GM19193 (cell line): ENCODE measurements around the gene CHAF1A.
A peak's percentile ranks its signal among the peaks of the same experiment; 100 is the strongest.

ENCODE experiments used
- POLR2A ChIP-seq: IDR thresholded peaks from 4 replicates; pipeline ENCODE4 v1.6.1; 2011; ENCODE audit not compliant: insufficient read depth, insufficient read length; ENCODE audit errors: extremely low read depth

The CHAF1A gene

GRCh38 chr19:4400135-4400936 is 2.1 kb upstream of the CHAF1A start, which contains the start of gene SH3GL1:
Gene SH3GL1, minus strand, starts transcription at chr19:4400547. Its CDS starts 179 bp downstream, at chr19:4400368.
- peak; percentile 78 for TF ChIP-seq POLR2A

GRCh38 chr19:4401769-4402170 is 670 bp upstream of the CHAF1A start:
- no peak for TF ChIP-seq POLR2A

- TF ChIP-seq POLR2A = no peak
Measured at GRCh38 chr19:4403005-4403761, 743 bp downstream of the CHAF1A start.

- TF ChIP-seq POLR2A = no peak
Measured at GRCh38 chr19:4405977-4406376, 3.5 kb downstream of the CHAF1A start.

- no peak for TF ChIP-seq POLR2A
Measured at GRCh38 chr19:4406626-4407025, 4.2 kb downstream of the CHAF1A start.

GRCh38 chr19:4409123-4409933 is 6.9 kb downstream of the CHAF1A start:
- no peak for TF ChIP-seq POLR2A

- no peak for TF ChIP-seq POLR2A
Measured at GRCh38 chr19:4413588-4413987, 11.1 kb downstream of the CHAF1A start.

- TF ChIP-seq POLR2A = no peak
Measured at GRCh38 chr19:4414144-4414799, 11.8 kb downstream of the CHAF1A start.

- TF ChIP-seq POLR2A = no peak
Measured at GRCh38 chr19:4414800-4415321, 12.4 kb downstream of the CHAF1A start.

GRCh38 chr19:4415352-4415751 is 12.9 kb downstream of the CHAF1A start:
- TF ChIP-seq POLR2A = no peak

- no peak for TF ChIP-seq POLR2A
Measured at GRCh38 chr19:4416268-4416667, 13.8 kb downstream of the CHAF1A start.

GRCh38 chr19:4423416-4424126 is 21.1 kb downstream of the CHAF1A start:
- no peak for TF ChIP-seq POLR2A

- no peak for TF ChIP-seq POLR2A
Measured at GRCh38 chr19:4425537-4425936, 23.1 kb downstream of the CHAF1A start.
